Loucy (cell line): ENCODE measurements around the gene KLHL6.
"Not testable (repeated sequence)": the region's sequence is repeated elsewhere in the genome, so short reads cannot be mapped to it uniquely, and the experiment has no call there.

Source experiments
- EZH2phosphoT487 ChIP-seq: fragments of 200-600 bp; IDR thresholded peaks from 2 replicates; pipeline ENCODE4 v1.6.1; 2018; ENCODE audit warnings: antibody characterized with exemption, mild to moderate bottlenecking, moderate library complexity, borderline replicate concordance
- TF ChIP-seq, protein P1 (sequence below): fragments of 200-600 bp; sonication (generic); conservative IDR thresholded peaks from 2 replicates; pipeline ENCODE4 v1.5.1; 2014; ENCODE audit warnings: mild to moderate bottlenecking, antibody characterized with exemption, low read length

DNA sequence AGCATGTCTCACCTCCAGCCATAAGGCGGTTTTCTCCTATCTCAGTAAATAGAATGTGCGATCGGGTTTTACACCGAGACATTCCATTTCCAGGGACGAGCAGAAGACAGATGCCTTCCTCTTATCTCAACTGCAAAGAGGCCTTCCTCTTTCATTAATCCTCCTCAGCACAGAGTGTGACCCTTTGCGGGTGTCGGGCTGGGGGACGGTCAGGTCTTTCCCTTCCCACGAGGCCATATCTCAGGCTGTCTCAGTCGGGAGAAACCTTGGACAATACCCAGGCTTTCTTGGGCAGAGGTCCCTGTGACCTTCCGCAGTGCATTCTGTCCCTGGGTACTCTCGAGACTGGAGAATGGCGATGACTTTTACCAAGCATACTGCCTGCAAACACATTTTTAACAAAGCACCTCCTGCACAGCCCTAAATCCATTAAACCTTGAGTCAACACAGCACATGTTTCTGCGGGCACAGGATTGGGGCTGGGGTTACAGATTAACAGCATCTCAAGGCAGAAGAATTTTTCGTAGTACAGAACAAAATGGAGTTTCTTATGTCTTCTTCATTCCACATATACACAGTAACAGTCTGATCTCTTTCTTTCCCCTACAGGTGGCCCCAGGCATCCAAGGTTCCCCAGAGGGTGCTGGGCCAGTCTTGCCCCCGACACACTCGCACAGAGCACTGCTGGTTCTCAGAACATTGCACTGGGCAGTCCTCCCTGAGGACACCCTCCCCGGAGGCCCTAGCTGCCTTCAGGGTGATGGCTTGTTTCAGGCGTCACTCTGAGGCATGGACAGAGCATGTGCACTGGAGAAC is 34.6 kb downstream of the KLHL6 start:
- TF ChIP-seq, protein P1, sequence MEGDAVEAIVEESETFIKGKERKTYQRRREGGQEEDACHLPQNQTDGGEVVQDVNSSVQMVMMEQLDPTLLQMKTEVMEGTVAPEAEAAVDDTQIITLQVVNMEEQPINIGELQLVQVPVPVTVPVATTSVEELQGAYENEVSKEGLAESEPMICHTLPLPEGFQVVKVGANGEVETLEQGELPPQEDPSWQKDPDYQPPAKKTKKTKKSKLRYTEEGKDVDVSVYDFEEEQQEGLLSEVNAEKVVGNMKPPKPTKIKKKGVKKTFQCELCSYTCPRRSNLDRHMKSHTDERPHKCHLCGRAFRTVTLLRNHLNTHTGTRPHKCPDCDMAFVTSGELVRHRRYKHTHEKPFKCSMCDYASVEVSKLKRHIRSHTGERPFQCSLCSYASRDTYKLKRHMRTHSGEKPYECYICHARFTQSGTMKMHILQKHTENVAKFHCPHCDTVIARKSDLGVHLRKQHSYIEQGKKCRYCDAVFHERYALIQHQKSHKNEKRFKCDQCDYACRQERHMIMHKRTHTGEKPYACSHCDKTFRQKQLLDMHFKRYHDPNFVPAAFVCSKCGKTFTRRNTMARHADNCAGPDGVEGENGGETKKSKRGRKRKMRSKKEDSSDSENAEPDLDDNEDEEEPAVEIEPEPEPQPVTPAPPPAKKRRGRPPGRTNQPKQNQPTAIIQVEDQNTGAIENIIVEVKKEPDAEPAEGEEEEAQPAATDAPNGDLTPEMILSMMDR = not testable (repeated sequence)
- TF ChIP-seq EZH2phosphoT487 = not testable (repeated sequence)
